ENCODE data around the gene SRPK2.
A peak's percentile ranks its signal among the peaks of the same experiment; 100 is the strongest.

GRCh38 chr7:105429746-105430612, 41.3 kb upstream of the SRPK2 start:
- TF ChIP-seq EZH2 (IDR thresholded peaks at IDR 0.05; ENCODE audit: insufficient read depth, low read length) (no peak), CTCF (IDR thresholded peaks at IDR 0.05; ENCODE audit: insufficient read depth, low read depth, low read length) (peak; percentile 52)

Measured in astrocyte (in vitro differentiated cells and primary cell).